ENCODE results near the gene PCK2.

Gene PCK2

DNA sequence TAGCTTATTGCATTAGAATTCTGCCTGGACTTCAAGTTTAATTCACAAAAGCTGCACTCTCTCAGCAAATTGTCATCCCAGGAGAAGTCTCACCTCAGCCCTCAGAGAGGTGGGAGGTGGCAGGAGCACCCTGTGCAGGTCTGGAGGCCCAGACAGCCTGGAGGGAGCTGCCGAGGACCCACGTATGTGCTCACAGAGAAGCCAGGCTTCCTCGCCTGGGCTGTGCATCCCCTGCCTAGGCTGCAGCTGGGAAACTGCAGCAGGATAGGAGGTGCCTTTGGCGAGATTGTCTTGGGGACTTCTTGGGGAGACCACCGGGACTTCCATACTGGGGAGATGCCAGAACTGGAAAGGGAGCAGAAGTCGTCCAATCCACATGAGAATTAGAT, 14.0 kb upstream of the PCK2 start:
- TF ChIP-seq, protein P1, sequence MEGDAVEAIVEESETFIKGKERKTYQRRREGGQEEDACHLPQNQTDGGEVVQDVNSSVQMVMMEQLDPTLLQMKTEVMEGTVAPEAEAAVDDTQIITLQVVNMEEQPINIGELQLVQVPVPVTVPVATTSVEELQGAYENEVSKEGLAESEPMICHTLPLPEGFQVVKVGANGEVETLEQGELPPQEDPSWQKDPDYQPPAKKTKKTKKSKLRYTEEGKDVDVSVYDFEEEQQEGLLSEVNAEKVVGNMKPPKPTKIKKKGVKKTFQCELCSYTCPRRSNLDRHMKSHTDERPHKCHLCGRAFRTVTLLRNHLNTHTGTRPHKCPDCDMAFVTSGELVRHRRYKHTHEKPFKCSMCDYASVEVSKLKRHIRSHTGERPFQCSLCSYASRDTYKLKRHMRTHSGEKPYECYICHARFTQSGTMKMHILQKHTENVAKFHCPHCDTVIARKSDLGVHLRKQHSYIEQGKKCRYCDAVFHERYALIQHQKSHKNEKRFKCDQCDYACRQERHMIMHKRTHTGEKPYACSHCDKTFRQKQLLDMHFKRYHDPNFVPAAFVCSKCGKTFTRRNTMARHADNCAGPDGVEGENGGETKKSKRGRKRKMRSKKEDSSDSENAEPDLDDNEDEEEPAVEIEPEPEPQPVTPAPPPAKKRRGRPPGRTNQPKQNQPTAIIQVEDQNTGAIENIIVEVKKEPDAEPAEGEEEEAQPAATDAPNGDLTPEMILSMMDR (IDR thresholded peaks at IDR 0.05; ENCODE audit: low read depth, low read length): no peak
- no peak overlapping the region for H3K4me3 ChIP-seq (ENCODE audit: low read depth, low read length)

DNA sequence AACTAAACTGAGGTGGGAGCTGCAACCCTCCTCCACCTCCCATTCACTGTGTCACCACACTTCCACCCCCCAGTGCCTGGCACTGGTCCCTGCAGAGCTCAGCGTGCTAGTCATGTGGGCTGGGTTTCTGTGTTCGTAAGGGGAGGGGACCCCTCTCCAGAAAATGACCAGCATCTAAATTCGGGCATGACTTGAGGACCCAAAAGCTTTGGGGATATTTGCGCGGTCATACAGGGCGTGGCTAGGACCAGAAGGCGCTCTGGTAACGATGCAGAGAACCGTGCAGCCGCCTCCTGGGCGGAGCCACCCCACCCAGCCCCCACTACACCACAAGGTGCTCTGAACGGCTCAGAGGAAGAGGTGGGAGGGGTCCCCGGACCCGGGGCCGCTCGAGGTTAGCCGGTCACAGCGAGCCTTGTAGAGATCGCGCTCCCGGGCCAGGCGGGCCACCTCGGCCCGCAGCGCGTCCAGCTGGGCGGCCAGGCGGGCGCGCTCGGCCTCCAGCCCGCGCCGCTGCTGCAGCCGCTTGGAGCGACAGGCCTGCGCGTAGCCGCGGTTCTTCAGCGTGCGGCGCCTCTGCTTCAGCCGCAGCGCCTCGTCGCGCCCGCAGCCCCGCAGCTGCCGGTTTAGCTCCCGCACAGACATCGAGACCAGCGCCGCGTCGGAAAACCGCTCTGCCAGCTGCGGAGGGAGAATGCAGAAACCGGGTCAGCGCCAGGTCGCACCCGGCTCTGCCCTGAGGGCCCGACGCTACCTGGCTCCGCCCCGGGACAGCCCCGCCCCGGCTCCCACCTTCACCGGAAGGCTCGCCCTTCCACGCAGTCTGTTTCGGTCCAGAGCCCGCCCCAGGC, 13.0 kb upstream of the PCK2 start:
- H3K4me3 ChIP-seq (ENCODE audit: low read depth, low read length): peak overlapping the region; percentile 53
- TF ChIP-seq, protein P1 (IDR thresholded peaks at IDR 0.05; ENCODE audit: low read depth, low read length): no peak

DNA sequence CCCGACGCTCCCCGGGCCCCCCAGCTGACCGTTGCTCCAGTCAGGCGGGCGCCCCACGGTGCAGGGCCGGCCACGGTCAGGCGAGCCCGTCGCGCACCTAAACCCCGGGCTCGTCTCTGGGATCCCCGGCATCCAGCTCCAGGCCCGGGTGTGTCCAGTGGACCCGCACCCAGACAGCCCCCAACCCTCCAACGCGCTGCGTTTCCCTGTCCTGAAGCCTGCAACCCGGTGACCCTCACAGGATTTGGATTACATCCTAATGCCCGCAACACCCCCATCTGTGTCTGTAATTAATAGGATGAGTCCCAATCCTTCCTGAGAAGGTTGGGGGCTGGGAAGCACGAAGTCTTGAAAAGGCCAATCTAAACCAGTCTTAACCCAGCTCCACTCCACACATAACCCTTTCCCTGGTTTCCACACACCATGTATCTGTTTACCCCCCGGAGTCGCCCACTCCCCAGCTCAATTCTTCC, 12.3 kb upstream of the PCK2 start:
- TF ChIP-seq, protein P1 (IDR thresholded peaks at IDR 0.05; ENCODE audit: low read depth, low read length): no peak
- H3K4me3 ChIP-seq (ENCODE audit: low read depth, low read length): peak overlapping the region; percentile 53; the same call in 1 of the 2 replicates

DNA sequence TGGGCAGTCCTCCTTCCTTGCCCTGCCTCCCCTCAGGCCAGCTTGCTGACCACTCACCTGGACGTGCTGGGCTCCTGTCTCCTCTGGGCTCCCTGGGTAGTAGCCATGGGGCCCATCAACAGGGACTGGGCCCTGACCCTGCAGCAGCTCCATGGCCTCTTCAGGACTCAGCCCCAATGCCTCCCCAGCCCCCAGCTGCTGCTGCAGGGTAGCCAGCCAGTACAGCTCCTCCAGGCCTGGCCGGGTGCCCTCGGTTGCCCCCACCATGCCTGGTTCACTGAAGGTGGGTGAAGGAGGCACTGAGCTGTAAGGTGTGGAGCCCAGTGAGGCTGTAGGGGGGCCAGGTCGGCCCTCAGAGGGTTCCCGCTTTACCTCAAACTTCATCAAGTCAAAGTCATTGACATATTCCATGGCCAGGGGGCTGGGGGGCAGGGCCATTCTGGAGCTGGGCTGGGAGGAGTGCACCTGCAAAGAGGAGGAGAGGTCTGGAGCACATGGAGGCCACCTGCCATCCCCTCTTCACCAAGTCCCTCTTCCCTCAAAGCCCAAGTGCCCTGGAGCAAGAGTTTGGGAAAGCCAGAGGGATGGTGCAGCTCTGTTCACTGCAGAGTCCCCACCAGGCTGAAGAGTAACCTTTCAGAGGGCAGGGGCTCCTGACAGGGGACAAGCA, 11.6 kb upstream of the PCK2 start:
- H3K4me3 ChIP-seq (ENCODE audit: low read depth, low read length): no peak overlapping the region
- TF ChIP-seq, protein P1 (IDR thresholded peaks at IDR 0.05; ENCODE audit: low read depth, low read length): no peak

DNA sequence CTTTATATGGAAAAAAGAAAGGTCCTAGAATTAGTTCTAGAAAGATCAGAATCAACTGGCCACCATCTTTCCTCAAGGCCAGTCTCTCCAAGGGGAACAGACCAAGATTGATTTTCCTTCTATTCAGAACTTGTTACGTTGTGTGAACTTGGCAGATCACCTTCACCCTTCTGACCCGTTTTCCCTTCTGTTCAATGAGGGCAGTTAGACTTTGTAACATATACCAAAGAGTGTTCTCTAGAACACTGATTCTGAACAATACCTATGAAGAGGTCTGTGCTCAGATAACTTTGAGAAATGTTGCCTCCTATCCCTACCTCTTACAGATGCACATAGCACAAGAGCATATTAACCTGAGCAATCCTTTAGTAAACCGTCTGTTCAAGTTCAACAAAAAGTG, 10.6 kb upstream of the PCK2 start:
- TF ChIP-seq, protein P1 (IDR thresholded peaks at IDR 0.05; ENCODE audit: low read depth, low read length): no peak
- H3K4me3 ChIP-seq (ENCODE audit: low read depth, low read length): no peak overlapping the region

DNA sequence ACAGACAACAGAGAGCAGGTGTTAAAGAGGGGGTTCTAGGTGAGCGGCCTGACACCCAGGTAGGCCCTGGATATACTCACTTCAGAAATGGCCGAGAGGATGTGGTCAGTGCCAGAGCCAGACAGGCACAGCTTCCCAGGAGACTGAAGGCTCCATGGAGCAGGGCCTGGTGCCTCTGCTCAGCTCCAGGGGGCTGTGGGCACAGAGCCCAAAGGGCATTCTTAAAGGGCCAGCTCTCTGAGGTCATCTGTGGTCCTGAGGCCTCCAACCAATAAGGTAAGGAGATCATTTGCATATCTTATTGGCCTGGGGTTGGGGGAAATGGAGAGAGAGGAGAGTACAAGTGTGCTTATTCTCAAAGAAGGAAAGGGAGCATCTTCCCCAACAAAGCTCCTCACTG, 9.7 kb upstream of the PCK2 start:
- TF ChIP-seq, protein P1 (IDR thresholded peaks at IDR 0.05; ENCODE audit: low read depth, low read length): no peak
- H3K4me3 ChIP-seq (ENCODE audit: low read depth, low read length): no peak overlapping the region

DNA sequence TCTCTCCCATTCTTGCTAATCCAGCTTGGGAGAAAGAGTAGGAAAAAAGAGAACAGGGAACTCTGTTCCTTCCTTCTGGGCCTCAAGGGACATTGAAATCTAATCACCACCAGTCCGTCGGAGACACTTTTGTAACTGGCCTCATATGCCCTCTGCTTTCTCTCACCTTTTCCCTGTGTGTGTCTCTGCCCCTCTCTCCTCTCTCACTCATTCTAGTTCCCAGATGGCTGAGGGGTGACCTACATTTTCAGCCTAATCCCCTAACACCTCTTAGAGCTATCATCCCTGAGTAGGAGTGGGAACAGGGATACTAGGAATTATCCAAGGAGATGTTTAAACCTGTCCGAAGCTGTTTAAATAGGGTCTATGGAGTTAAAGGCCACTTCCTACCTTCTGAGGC, 8.9 kb upstream of the PCK2 start:
- H3K4me3 ChIP-seq (ENCODE audit: low read depth, low read length): no peak overlapping the region
- TF ChIP-seq, protein P1 (IDR thresholded peaks at IDR 0.05; ENCODE audit: low read depth, low read length): no peak

Measured in WI38 (cell line).